ENCODE results near the gene PSORS1C2.

PSORS1C2 gene

GRCh38 chr6:31113861-31114540, 24.9 kb downstream of the PSORS1C2 start:
- no peak for DNase-seq (ENCODE audit: low read depth)

GRCh38 chr6:31112478-31112877, 26.4 kb downstream of the PSORS1C2 start, which contains the start of gene C6orf15:
C6orf15 (minus strand) TSS chr6:31112575; CDS start chr6:31112555, 20 bp downstream.
- no peak for DNase-seq (ENCODE audit: low read depth)

GRCh38 chr6:31111712-31112111, 27.2 kb downstream of the PSORS1C2 start:
- no peak for DNase-seq (ENCODE audit: low read depth)

- no peak for DNase-seq (ENCODE audit: low read depth)
Observed at GRCh38 chr6:31110825-31111582, 27.9 kb downstream of the PSORS1C2 start.

DNA sequence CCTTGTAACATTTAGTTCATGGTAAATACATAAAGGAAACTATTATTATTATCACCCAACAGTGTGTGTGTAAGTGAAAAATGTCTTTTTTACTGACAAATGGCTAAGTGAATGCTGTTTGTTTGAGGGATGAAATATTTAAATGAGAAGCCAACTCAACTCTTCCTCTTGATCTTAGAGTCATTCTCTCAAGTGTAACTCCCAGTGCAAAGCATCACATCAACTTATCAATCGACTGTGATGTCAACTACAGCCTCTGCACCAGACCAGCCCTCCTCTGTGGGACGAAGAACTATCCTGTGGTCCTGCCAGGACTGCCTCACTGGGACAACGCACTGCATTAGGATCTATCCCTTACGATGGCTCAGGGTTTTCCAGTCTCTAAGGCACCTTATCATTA, 31.8 kb downstream of the PSORS1C2 start:
- DNase-seq (ENCODE audit: low read depth), result no peak

GRCh38 chr6:31103136-31103535, 35.7 kb downstream of the PSORS1C2 start:
- no peak for DNase-seq (ENCODE audit: low read depth)

DNA sequence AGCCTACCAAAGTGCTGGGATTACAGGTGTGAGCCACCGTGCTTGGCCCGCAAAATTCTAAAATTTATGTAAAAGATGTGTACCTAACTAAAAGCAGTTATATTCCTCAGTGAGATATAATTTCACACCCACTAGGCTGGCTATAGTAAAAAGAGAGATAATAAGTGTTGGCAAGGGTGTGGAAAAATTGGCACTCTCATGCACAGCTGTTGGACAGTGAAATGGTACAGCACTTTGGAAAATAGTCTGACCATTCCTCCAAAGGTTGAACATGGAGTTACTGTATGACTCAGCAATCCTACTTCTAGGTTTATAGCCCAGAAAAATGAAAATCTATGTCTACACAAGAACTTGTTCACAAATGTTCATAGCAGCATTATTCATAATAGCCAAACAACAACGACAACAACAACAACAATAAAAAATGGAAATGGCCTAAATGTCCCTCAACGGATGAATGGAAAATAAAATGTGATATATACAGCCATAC, 40.4 kb downstream of the PSORS1C2 start:
- DNase-seq (ENCODE audit: low read depth), result no peak

GRCh38 chr6:31096656-31097055, 42.2 kb downstream of the PSORS1C2 start:
- no peak for DNase-seq (ENCODE audit: low read depth)

- no peak for DNase-seq (ENCODE audit: low read depth)
Observed at GRCh38 chr6:31096215-31096614, 42.7 kb downstream of the PSORS1C2 start.

DNA sequence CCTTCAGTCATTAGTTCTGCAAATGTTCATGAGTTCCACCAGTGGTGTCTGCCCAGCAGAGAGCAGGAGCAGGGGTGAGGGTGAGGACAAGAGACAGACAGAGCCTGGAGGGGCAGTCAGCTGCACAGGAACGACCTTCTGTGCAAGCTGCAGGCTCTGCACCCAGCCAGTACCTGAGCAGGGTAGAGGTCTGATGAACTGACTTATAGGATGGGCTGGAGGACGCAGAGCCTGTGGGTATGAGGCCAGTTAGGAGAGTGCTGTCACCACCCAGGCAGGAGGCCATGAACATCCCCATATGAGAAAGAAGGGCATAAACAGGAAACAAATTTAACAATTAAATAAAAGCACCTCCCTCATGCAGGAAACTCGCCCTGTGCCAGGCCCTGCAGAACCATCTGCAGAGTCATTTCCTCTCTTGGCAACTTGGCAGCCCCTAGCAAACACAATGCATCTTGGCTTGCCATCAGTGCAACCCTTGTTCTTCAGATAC, 44.4 kb downstream of the PSORS1C2 start:
- DNase-seq (ENCODE audit: low read depth), result no peak

- no peak for DNase-seq (ENCODE audit: low read depth)
Observed at GRCh38 chr6:31092769-31093505, 45.9 kb downstream of the PSORS1C2 start.

DNA sequence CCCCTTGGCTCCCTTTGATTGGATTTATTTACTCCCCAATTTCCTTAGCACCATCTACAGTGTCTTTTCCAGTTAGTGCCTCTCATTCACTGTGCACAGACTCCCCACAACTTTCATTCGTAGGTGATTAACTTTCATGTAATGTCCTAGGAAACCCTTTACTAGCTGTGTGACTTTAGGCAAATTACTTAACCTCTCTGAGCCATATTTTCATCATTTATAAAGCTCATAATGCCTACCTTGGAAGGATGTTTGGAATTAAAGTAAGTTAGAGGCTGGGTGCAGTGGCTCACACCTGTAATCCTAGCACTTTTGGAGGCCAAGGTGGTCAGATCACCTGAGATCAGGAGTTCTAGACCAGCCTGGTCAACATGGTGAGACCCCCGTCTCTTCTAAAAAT, 46.6 kb downstream of the PSORS1C2 start:
- no peak for DNase-seq (ENCODE audit: low read depth)

- no peak for DNase-seq (ENCODE audit: low read depth)
Observed at GRCh38 chr6:31091680-31092079, 47.2 kb downstream of the PSORS1C2 start.

DNA sequence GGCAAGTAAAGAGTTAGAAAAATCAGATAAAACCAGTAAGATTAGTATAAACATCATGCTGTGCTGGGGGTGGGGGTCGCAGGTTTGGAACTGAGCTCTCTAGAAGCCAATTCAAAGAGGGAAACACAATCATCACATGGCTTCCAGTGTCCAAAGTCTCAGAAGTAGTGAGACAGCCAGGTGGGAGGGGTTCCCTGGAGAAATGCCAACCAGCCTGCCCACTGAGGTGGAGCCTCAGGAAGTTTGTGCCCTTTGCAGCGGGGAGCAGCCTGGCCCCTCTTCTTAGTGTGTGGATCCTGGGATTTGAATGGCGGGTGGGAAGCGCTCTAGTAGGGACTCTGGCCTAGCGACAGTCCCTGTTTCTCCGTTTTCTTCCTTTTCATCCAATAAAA, 47.9 kb downstream of the PSORS1C2 start:
- DNase-seq (ENCODE audit: low read depth), result no peak

GRCh38 chr6:31090275-31090972, 48.4 kb downstream of the PSORS1C2 start:
- DNase-seq (ENCODE audit: low read depth), result no peak

Data from activated T-cell treated with anti-CD3 and anti-CD28 coated beads for 48 hours (primary cell).